GM19452 (cell line): ENCODE data around the gene ASNSD1.

Source experiments
- ATAC-seq: cut with Tn5 transposase; IDR thresholded peaks from one replicate; pipeline ENCODE4 v1.9.1; 2021; ENCODE audit not compliant: unreplicated experiment

The ASNSD1 gene

GRCh38 chr2:189661148-189661956, at the start of gene ASNSD1:
Gene ASNSD1 (plus strand): TSS chr2:189661459. CDS start chr2:189666133, 4,674 bp downstream.
- peak; percentile 95 for ATAC-seq

- no peak for ATAC-seq
These were observed 48.1 kb upstream of the ASNSD1 start for GRCh38 chr2:189613077-189613636.

- ATAC-seq = no peak
These were observed 47.4 kb upstream of the ASNSD1 start for GRCh38 chr2:189613650-189614420.

GRCh38 chr2:189614585-189614984, 46.7 kb upstream of the ASNSD1 start:
- no peak for ATAC-seq

GRCh38 chr2:189618197-189618596, 43.1 kb upstream of the ASNSD1 start:
- ATAC-seq = no peak

- ATAC-seq = no peak
These were observed 39.5 kb upstream of the ASNSD1 start for GRCh38 chr2:189621781-189622180.

GRCh38 chr2:189623049-189623448, 38.2 kb upstream of the ASNSD1 start:
- no peak for ATAC-seq

GRCh38 chr2:189624648-189625355, 36.5 kb upstream of the ASNSD1 start:
- ATAC-seq = no peak

GRCh38 chr2:189625636-189626035, 35.6 kb upstream of the ASNSD1 start:
- ATAC-seq = no peak

- no peak for ATAC-seq
These were observed 33.5 kb upstream of the ASNSD1 start for GRCh38 chr2:189627789-189628188.

GRCh38 chr2:189628817-189629530, 32.3 kb upstream of the ASNSD1 start:
- no peak for ATAC-seq

- ATAC-seq = no peak
These were observed 31.5 kb upstream of the ASNSD1 start for GRCh38 chr2:189629531-189630453.

- ATAC-seq = no peak
These were observed 29.4 kb upstream of the ASNSD1 start for GRCh38 chr2:189631849-189632248.

- ATAC-seq = no peak
These were observed 27.9 kb upstream of the ASNSD1 start for GRCh38 chr2:189633392-189633811.

GRCh38 chr2:189635353-189635752, 25.9 kb upstream of the ASNSD1 start:
- ATAC-seq = no peak

GRCh38 chr2:189638301-189639006, 22.8 kb upstream of the ASNSD1 start:
- no peak for ATAC-seq

GRCh38 chr2:189639007-189639609, 22.2 kb upstream of the ASNSD1 start:
- no peak for ATAC-seq

- no peak for ATAC-seq
These were observed 20.3 kb upstream of the ASNSD1 start for GRCh38 chr2:189641002-189641401.
